KOPT-K1 (cell line): Measurements from ENCODE around the gene SORBS1.

Source experiments
- H3K27ac ChIP-seq: fragments of 200-600 bp; sonication (generic); 2 replicates; pipeline ENCODE4 v1.5.1; 2016; ENCODE audit warnings: antibody characterized with exemption, mild to moderate bottlenecking, low read depth, low read length; ENCODE audit not compliant: poor library complexity, severe bottlenecking
- H3K36me3 ChIP-seq: fragments of 200-600 bp; sonication (generic); 2 replicates; pipeline ENCODE4 v1.5.1; 2017; ENCODE audit warnings: antibody characterized with exemption, mild to moderate bottlenecking, low read length, moderate library complexity; ENCODE audit not compliant: insufficient read depth
- H3K9me3 ChIP-seq: fragments of 200-600 bp; sonication (generic); 2 replicates; pipeline ENCODE4 v1.5.1; 2017; ENCODE audit warnings: antibody characterized with exemption, low read length, mild to moderate bottlenecking; ENCODE audit not compliant: insufficient read depth, poor library complexity, severe bottlenecking

The SORBS1 gene

DNA sequence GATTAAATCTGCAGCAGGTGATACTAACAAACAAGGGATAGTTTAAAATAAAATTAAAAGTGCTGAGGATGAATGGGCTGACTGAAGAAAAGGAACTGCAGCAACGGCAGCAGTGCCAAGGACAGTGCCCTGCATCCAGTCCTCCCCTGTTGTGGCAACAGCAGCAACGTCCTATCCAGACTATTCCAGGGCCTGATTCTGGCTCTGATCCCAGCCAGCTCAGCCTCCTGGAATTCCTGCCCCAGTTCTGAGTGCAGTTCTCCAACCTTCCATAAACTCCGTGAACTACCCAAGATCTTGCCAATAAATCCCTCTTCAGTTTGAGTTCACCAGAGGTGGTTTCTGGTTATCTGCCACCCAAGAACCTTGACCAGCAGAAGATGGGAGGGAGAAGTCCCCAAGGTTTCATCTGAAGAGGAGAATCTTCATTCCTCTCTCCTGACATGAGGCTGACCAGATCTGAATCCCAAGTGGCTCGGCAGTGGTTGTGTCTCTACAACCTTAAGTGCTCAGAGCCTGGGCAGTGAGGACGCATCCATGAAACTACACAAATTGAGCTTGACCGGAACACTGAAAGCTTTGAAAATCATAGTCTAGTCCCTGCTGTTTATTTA lies 115.8 kb downstream of the SORBS1 start:
- Histone ChIP-seq H3K9me3 (no peaks in the 10 kb centered on the region), H3K36me3 (no peaks in the 10 kb centered on the region), H3K27ac (no peak overlapping the region)

GRCh38 chr10:95444792-95445191 lies 116.4 kb downstream of the SORBS1 start:
- Histone ChIP-seq H3K9me3 (no peaks in the 10 kb centered on the region), H3K36me3 (no peaks in the 10 kb centered on the region), H3K27ac (no peak overlapping the region)

DNA sequence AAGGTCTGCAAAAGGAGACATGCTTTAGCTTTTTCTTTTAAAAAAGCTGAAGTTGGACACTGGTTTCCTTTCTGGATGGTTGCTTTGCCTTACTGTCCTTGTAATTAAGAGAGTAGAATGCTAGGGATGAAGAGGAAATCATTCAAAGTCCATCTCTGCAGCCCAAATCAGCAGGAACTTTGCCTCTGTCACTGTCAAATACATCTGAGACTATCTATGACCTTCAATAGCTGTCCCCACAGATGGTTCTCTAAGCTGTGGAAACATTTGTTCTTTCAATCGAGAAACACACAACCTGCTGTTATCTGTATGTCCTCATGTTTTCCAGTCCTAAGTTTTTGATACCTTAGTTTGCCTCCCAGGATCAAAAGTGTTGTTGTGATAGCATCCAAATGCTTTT lies 117.5 kb downstream of the SORBS1 start:
- Histone ChIP-seq H3K9me3 (no peaks in the 10 kb centered on the region), H3K27ac (no peak overlapping the region), H3K36me3 (no peaks in the 10 kb centered on the region)

DNA sequence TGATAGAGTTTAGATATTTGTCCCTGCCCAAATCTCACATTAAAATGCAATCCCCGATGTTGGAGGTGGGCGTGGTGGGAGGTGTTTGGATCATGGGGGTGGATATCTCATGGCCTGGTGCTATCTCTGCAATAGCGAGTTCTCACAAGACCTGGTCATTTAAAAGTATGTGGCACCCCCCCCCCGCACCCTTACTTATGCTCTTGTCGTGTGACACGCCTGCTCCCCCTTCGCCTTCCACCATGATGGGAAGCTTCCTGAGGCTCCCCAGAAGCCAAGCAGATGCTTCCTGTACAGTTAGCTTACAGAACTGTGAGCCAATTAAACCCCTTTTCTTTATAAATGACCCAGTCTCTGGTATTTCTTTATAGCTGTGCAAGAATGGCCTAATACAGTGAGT lies 118.8 kb downstream of the SORBS1 start:
- H3K9me3 ChIP-seq: no peaks in the 10 kb centered on the region
- no peaks in the 10 kb centered on the region for H3K36me3 ChIP-seq
- no peak overlapping the region for H3K27ac ChIP-seq

- Histone ChIP-seq H3K27ac (no peak overlapping the region), H3K36me3 (no peaks in the 10 kb centered on the region), H3K9me3 (no peaks in the 10 kb centered on the region)
These were observed 119.6 kb downstream of the SORBS1 start for GRCh38 chr10:95441547-95441923.

DNA sequence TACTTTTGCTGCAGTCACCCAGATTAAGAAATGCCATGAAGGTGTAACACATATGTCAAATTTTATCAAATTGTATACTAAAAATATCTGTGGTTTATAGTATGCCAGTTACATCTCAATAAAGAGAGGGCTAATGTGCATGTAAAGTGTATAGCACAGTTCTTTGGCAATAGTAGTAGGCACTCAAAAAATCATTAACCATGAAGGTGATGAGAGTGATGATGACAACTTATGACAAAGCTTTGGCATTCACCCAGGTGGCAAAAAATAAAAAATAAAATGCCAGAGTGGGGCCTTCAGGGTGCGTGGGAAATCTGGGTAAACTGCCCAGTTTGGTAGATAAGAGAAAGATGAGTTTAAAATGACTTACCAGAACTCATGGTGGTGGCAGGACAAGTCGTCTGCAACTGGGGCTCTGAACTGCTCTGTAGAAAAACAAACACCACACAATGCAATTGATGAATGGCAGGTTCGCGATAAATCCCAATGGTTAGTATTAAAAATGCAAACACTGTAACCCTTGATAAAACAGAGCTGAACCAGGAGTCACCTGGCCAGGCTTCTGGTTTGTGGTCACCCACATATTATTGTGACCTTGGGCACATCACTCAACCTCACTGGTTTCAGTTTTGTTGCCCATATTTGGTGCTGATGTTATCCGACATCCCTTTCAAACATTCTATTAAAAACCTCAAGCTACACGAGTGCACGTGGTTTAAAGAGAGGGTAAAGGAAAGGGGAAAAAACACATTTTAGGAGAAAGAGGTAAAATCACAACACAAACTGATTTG lies 120.2 kb downstream of the SORBS1 start:
- Histone ChIP-seq H3K27ac (no peak overlapping the region), H3K9me3 (no peaks in the 10 kb centered on the region), H3K36me3 (no peaks in the 10 kb centered on the region)

GRCh38 chr10:95440038-95440725 lies 121.0 kb downstream of the SORBS1 start:
- no peak overlapping the region for H3K27ac ChIP-seq
- H3K9me3 ChIP-seq: no peaks in the 10 kb centered on the region
- no peaks in the 10 kb centered on the region for H3K36me3 ChIP-seq

DNA sequence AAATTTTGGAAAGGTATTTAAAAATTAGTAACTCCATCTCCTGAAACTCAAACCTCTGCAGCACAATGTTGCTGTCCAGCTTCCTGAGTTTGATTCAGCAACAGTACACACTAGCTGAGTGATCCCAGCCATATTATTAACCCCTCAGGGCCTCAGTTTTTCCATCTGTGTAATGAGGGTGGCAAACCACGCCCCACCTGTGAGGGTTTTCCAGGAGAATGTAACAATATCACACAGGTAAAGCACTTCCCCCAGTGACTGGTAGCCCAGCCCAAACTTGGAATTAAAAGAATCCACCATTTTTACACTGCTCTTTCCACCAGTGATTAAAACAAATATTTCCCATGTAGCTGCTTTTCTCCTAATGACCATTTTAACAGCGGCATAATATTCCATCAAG lies 122.4 kb downstream of the SORBS1 start:
- Histone ChIP-seq H3K27ac (no peak overlapping the region), H3K9me3 (no peaks in the 10 kb centered on the region), H3K36me3 (no peaks in the 10 kb centered on the region)

DNA sequence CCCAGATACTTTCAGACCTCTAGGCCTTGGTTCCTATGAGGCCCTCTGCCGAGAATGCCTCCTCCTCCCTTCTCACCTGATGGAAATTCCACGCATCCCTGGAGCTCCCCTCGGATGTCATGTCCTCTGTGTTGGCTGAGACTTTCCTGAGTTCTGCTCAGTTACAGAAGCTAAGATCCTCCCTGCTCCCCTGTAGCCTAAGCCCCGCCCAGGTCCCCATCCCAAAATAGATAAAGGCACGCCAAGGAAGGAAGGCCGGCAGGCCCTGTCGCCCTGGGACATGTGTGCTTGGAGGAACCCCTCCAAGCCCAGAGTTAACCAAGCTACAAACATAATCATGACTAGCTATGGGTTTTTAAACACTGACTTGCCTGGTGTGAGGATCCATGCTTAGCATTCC lies 123.5 kb downstream of the SORBS1 start:
- no peaks in the 10 kb centered on the region for H3K36me3 ChIP-seq
- H3K27ac ChIP-seq: no peak overlapping the region
- no peaks in the 10 kb centered on the region for H3K9me3 ChIP-seq

GRCh38 chr10:95435548-95436279 lies 125.5 kb downstream of the SORBS1 start:
- Histone ChIP-seq H3K9me3 (no peaks in the 10 kb centered on the region), H3K27ac (no peak overlapping the region), H3K36me3 (no peaks in the 10 kb centered on the region)

GRCh38 chr10:95434583-95434982 lies 126.6 kb downstream of the SORBS1 start:
- Histone ChIP-seq H3K27ac (no peak overlapping the region), H3K9me3 (no peaks in the 10 kb centered on the region), H3K36me3 (no peaks in the 10 kb centered on the region)

DNA sequence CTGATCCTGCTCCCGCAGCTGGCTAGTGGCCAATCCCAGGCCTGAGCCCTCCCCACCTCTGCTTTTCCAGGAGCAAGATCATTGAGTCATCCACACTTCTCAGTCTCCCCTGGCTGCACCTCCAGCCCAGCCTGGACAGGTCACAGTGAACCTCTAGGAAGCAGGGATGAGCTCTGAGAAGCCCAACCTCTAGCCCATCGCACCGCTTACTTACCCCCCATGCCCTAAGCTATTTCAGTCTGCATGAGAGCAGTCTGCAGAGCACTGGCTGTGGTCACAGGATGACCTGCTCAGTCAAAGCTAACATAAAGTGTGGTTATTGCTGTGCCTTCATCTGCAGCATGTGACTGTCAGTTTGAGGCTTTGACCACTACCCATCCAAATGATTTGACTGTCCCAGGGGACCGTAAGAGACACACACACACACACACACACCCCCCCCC lies 129.2 kb downstream of the SORBS1 start:
- Histone ChIP-seq H3K27ac (no peak overlapping the region), H3K36me3 (no peaks in the 10 kb centered on the region), H3K9me3 (no peaks in the 10 kb centered on the region)

GRCh38 chr10:95430231-95430951 lies 130.8 kb downstream of the SORBS1 start:
- H3K9me3 ChIP-seq: no peaks in the 10 kb centered on the region
- H3K36me3 ChIP-seq: no peaks in the 10 kb centered on the region
- no peak overlapping the region for H3K27ac ChIP-seq

DNA sequence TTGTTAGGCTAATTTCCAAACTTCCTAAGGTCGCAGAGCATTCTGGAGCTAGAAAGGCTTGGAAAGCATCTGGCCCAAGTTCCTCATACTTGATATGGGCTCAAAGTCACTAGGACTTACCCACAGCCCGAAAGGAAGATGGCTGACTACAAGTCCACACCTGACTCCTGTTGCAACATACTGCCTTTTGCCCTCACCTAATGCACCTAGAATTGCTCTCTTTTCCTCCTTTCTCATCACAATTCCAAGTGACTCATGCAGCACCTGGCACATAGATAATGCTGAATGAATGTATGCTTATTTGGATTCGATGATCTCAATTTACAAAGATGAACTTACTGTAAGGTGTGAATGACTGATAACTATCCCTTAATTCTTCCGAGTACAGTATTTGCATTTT lies 131.5 kb downstream of the SORBS1 start:
- Histone ChIP-seq H3K9me3 (no peaks in the 10 kb centered on the region), H3K27ac (no peak overlapping the region), H3K36me3 (no peaks in the 10 kb centered on the region)
